ENCODE results near the gene FGF22. TPM values are rescaled to one million over a fixed set of nuclear protein-coding genes. Genes with fewer than 3 reads are reported as not detected.
"Not testable (repeated sequence)": the region's sequence is repeated elsewhere in the genome, so short reads cannot be mapped to it uniquely, and the experiment has no call there.

The FGF22 gene
- total RNA-seq, 1 donor from 2014 or later, result not detected

DNA sequence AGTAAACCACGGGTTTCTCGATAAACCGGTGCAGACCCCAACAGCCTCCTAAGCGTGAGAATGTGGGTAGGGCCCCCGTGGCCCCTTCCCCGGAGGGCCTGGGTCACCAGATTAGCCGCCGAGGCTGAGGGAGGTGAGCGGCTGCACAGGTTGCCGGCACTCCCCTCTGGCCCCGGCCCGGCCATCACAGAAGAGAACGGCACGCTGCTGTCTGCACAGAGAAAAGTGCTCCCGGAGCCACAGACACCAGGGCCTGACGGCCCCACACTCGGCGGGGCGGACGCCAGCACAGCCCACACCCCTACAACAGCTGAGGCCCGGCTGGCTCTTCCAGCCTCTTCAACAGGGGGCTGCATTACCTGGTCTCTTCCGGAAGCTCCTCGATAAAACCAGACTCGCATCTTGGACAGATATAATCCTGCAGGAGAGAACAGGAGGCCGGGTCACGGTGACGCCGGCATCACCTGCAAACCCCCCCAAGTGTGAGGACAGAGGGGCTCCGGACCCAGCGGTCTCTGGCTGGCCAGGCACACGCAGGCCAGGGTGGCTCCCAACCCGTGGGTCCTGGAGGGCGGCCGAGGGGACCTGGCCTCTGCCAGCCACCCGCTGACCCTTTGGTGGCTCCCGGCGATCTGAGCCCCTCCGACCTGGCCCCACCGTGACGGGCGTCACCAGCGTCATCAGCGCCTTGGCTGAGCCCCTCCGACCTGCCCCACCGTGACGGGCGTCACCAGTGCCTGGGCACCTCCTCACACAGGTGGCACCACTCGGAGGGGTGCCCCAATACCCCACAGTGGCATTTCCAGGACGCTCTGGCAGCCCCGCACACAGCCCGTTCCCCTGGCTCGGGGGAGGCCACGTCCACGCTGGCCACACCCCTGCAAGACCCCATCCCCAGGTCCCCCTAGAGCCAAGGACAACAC lies 13.0 kb downstream of the FGF22 start:
- ATAC-seq (no peak), DNase-seq (no peak)
- intact Hi-C loops (cut with micrococcal nuclease), result no loop called here

DNA sequence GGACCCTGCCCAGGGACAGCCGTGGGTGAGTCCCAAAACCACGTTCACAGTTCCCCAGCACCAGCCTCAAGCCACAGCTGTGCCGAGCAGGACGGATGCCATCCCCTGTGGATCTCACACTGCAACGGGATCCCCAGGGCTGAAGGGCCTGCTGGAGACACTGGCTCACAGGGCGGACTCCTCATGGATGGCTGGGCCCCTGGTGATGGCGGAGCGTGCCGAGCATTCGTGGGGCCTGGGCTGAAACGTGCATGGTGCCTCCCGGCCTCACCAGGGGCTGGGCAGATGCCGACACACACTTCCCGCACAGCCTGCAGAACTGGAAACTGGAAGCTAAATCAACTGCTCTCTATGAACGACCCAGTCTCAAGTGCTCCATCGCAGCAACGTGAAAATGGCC lies 13.7 kb downstream of the FGF22 start:
- ATAC-seq (no peak), DNase-seq (no peak)
- intact Hi-C loops (cut with micrococcal nuclease), result no loop called here

DNA sequence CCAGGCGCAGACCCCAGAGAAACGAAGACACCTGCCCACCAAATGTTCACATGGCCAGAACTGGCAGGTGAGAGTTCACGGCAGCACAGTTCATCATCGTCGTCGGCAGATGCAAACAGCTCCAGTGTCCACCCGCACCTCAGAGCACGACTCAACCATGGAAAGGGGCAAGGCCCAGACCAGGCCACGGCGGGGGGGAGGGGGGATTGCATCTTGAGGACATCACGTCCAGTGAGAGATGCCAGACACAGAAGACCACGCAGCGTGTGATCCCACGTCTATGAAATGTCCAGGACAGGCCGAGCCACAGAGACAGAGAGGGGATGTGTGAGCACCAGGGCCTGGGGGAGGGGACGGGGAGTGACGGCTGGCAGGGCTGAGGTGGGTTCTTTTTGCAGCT lies 16.0 kb downstream of the FGF22 start:
- no peak for ATAC-seq
- intact Hi-C loops (cut with micrococcal nuclease), result no loop called here

DNA sequence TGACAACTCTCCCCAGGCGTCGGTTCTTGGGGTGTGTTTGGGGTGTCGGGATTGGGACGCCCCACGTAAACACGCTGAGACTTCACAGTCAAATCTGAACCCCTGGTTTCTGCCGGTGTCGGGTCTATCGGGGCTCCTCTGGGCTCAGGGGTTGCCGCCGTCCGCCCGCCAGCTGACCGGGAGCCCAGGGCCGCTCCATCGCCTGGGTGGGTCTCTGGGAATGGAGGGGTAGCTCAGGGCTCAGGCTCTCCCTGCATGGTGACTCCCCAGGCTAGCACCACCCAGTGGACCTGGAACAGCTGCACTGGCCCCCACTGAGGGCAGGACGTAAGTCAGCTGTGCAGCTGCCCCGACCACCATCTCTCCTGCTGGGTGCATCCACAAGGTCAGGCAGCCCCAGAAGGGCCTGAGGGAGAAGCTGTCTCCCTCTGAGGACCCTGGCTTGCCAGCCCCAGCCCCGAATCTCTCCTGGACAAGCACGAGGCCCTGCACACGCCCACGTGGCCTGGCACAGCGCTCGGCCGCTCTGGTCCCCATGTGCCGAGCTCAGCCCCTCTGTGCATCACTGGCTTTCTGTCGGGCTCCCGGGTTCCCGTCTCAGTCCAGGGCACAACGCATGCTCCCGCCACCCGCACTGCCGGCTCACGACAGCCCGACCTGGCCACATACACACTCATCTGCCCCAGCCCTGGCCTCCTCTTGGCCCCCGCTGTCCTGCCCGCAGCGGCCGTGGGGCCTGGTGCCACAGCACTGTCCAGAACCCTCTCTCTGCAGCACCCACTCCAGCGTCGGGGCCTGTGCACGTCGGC lies 17.3 kb downstream of the FGF22 start:
- DNase-seq (no peak), ATAC-seq (no peak)
- intact Hi-C loops (cut with micrococcal nuclease), result no loop called here

More for the DNA sequence above, 16.0 kb downstream of the FGF22 start:
- DNase-seq, result no peak

DNA sequence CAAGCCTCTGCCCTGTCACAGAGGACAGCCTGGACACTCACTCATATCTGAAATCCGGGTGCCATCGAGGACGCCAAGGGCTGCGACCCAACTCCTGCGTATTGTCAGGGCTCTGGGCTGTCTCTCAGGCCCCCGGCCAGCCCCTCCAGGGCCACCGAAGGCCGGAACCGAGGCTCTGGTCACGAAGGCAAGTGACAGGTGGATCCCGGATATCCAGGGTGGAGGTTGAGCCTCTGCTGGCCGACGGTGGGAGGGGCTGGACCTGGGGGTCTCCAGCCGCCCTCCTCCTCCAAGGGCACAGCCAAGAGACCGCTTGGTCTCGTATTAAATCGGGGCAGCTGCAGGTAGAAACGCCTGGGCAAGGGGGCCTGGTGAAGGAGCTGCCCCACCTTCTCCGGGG lies 17.9 kb downstream of the FGF22 start:
- no peak for ATAC-seq
- intact Hi-C loops (cut with micrococcal nuclease), result no loop called here
- DNase-seq, result no peak

DNA sequence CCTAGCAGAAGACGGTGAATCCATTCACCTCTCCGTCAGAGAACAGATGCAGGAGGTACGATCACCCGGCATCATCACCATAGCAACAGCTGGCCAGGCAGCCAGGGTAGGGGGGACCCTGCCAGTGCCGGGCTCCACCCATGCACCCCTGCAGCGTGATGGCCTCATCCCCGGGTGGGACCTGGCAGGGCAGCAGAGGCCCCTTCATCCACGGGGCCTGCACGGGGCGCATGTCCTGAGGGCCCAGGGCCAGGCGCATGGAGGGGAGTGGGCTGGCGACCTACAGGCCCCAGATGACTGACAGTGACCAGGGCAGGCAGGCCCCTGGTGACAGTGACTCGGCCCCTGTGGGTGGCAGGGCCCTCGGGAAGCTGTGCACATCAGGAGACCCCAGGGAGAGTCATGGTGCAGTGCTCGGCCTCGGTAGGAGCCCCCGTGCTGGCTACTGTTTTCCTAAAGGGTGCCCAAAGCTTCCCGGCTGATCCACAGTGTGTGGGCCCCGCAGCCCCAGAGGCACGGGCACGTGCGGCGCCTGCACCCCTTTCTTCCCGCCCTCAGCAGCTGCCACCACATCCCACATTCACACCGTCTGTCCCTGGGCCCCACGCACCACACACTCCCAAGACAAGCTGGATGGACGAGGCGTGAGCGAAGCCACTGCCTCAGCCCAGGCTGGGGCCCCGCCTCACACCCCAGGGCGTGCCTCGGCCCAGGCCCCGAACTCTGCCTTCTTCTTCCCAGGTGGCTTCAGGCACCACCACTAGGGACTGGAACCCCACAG lies 18.6 kb downstream of the FGF22 start:
- no peak for DNase-seq
- intact Hi-C loops (cut with micrococcal nuclease), result no loop called here

DNA sequence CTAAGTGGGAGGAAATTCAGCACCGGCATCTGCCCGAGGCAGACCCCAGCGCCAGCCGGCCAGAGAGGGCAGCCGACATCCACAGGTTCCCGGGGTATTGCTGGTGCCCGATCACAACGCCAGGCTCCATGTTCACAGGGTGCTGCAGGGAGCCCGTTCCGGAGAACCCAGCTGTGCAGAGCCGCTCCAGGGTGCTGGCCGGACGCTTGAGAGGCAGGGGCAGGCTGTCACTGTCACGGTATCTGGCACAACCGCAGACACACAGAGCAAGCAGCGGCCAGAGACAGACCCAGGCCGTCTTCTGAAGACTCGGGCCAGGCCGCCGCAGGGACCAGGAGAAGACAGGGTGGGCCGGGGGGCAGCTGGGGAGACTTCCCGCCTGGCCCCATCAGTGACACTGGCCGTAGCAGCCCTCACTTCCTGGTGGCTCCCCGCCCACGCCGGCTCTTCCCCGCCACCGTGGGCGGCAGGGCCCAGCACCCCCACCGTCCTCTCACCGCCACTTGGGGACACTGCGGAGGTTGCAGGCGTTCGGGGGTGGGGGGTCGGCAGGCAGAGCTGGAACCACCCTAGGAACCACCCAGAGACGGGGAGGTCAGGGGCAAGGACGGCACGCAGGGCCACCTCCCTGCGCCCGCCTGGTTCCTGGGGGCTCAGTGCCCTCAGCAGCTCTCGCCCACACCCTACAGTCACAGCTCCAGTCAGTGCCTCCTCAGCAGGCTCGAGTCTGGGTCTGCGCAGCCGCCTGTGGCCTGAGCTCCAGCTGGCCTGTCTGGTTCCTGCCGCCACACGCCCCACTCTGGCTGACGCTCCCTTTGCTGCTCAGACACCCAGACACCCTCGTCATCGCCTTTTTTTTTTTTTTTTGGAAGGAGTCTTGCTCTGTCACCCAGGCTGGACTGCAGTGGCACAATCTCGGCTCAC lies 19.5 kb downstream of the FGF22 start:
- ATAC-seq (peak; percentile 42), DNase-seq (peak; percentile 79)
- intact Hi-C loops (cut with micrococcal nuclease), result no loop called here

More for the DNA sequence above, 18.6 kb downstream of the FGF22 start:
- no peak for ATAC-seq

DNA sequence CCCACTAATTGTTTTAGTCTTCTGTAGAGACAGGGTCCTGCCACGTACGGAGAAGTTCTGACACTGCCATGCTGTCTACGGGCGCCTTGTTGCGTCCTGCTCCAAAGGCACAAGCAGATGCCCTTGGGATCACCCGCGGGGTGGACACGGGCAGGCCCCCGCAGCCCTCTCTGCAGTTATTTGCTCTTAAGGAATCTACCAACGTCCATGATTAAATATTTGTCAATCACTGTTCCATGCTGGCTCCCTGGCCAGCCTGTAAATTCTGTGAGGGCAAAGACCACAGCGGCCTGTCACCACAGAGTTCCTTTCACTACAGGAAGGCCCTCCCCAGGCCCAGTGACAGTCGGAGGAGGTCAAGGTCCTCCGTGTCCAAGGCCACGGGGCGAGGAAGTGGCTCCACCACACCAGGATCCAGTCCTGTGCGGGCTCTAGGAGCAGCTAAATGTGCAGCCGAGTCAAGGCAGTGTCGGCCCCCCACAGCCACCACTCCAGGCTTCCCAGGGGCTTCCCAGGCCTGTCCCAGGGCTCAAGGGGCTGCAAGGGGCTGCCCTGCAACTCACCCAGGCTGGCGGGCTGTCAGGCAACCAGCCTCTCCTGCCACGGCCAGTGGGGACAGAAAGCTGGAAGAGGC lies 21.2 kb downstream of the FGF22 start:
- ATAC-seq (no peak), DNase-seq (no peak)
- intact Hi-C loops (cut with micrococcal nuclease), result no loop called here

DNA sequence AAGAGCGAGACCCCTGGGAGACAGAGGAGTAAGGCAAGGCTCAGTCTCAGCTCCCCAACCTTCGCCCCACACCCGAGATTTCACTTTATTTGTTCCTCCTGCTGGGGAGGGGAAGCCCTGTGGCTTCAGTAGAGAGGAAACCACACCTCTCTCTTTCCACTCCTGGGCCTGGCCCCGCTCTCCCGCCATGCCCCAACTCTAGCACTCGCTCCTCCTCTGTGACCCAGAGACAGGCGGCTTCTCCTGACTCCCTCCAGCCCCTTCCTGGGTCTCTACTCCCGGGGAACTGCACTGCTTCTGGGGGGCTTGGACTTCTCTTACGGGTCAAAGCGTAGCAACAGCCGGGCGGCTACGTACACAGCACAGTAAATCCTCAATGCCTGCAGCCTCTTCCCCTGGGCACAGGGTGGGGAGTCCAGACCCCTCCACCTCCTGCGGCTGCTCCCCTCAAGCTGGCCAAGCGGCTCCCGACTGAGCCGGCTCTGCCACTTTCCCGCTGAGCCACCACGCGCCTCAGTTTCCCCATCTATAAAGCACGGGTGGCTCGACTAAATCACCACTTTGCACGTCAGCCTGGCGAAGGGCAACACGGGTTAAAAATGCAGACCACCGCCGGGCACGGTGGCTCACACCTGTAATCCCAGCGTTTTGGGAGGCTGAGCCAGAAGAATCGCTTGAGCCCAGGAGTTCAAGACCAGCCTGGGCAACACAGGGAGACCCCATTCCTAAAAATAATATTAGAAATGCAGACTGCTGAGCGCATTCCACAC lies 21.9 kb downstream of the FGF22 start:
- intact Hi-C loops (cut with micrococcal nuclease), result no loop called here
- DNase-seq (peak; percentile 56), ATAC-seq (no peak)

DNA sequence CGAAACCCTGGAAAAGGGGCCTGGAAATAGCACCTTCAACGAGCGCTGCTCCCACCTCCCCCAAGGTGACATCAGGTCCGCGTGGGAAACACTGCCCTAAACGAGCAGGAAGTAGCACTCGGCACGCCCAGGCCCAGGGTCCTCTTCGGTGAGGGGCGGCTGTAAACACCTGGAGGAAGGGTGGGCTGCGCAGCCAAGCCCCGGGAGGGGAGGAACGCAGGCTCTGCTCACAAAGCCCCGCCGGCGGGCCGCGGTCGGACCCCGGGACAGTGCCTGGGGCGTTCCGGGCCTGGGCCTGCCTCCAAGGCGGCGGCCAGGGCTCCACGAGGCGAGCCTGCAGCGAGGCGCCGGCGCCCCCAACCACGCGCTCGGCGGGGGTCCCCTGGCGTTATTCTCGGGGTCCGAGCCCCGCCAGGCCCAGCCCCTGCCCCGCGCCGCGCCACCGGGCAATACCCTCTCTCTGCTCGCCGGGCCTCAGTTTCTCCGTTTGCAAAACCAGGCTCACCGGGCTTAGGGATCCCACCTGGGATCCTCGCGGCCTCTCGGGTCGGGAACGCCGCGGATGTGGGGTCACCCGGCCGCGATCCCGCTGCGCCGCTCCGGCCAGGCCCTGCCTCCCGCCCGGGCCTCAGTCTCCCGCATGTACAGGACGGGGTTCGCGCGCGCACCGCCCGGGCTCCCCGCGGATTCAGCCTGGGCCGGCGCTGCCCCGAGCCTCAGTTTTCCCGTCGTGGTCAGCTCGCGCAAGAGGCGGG lies 22.7 kb downstream of the FGF22 start:
- intact Hi-C loops (cut with micrococcal nuclease), result no loop called here
- DNase-seq (peak; percentile 55), ATAC-seq (no peak)

DNA sequence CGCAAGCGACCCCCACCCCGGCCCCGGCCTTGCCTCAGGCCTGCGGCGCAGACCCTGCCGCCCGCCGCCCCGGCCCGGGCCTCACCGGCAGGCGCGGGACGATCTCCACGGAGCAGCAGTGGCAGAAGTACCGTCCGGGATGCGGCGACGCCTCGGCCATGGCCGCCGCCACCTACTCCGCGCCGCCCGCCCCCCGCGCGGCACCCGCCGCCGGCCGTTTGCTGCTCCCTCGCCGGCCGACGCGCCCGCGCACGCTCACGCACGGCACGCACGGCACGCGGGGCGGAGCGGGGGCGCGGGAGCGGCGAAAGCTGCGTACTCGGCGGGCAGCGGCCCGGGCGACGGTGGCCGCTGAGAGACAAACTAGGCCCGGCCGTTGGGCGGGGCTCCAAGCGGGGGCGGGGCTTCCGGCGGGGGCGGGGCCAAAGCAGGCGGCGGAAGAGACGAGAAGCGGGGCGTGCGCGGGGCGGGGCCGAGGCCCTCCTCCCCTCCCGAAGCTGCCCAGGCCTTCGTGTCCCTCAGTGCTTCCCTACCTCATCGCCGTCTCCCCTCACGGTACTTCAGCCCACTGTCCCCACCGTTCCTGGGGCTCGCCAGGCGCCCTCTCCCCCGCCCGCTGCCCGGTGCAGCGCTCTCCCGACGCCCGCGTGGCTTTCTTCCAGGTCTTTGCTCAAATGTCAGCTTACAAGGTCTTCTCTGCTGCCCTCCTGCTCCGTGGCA lies 23.4 kb downstream of the FGF22 start, which contains the start of gene RNF126:
RNF126 (minus strand) TSS at position 253 of the 720 bp plus-strand sequence; CDS start at position 160, 93 bp downstream.
- DNase-seq (peak; percentile 96), ATAC-seq (peak; percentile 85)
- intact Hi-C loops (cut with micrococcal nuclease), result no loop called here

DNA sequence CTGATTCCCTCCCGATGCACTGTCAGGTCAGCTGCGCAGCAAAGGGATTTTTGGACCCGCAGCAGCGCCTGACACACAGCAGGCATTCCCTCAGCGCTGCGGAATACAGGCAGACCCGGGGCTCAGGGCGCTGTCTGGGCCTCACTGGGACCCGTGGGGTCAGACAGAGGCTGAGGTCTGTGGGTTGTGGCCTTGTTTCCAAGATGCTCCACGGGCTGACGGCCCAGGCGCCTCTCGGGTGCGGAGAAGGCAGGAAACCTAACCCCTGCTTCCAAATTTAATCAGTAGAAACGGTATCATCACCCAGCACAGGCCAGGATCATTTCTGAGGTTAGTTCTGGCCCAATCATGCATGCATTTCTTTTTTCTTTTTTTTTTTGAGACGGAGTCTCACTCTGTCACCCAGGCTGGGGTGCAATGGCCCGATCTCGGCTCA lies 24.0 kb downstream of the FGF22 start:
- no peak for DNase-seq
- no peak for ATAC-seq
- intact Hi-C loops (cut with micrococcal nuclease), result no loop called here

DNA sequence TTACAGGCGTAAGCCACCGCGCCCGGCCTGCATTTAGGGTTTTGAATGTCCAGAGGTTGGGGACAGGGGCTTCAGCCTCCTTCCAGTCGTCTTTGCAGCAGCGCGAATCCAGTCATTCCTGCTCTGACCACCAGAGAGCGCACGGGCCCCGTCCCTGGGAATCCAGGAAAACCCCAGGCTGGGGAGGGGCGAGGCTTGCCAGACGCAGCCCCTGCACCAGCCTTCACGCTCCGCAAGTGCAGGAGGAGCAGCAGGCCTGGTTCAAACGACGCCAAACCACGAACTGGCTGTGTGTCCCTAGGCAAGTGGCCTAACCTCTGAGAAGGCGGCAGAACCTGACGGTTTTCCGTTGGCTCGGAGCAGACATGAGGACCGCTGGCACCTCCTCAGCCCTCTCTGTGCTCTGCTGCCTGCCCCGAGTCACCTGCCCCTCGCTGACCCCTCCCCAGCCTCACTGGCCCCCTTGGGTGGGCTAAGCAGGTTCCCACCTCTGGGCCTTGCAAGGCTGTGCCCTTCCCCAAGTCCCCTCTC lies 25.3 kb downstream of the FGF22 start:
- peak; percentile 90 for DNase-seq
- peak; percentile 51 for ATAC-seq
- intact Hi-C loops (cut with micrococcal nuclease), result loop anchor here (5.0 kb wide), 1 partner anchor 67 kb away; no protein-coding TSS in a partner anchor

DNA sequence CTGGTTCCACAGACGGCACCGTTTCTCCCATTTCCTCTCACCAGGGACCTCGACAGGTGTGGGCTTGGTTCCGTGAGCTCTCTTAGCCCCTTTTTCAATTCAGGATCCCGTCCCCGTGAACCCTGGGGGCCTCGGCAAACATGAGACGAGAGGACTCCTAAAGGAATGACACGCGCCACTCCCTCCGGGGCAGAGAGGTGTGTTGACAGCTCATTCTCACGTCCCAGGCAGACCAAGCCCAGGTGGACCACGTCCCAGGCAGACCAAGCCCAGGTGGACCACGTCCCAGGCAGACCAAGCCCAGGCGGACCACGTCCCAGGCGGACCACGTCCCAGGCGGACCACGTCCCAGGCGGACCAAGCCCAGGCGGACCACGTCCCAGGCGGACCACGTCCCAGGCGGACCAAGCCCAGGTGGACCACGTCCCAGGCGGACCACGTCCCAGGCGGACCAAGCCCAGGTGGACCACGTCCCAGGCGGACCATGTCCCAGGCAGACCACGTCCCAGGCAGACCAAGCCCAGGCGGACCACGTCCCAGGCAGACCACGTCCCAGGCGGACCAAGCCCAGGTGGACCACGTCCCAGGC lies 27.4 kb downstream of the FGF22 start:
- intact Hi-C loops (cut with micrococcal nuclease), result loop anchor here (5.0 kb wide), 1 partner anchor 65 kb away; no protein-coding TSS in a partner anchor
- ATAC-seq, DNase-seq: not testable (repeated sequence)
